Cardiac fibroblast (primary cell): ENCODE results near the gene CYYR1.

Experiments used
- DNase-seq, 2 donors: peaks; one replicate each; pipeline versions ENCODE4 v3.0.0 to v3.0.0-alpha.2; 2010; ENCODE audit warnings: low read depth in 2 of 2
- H3K4me3 ChIP-seq, 2 donors: replicated peaks in 1 of 2; 1 replicate in 1 of 2; 2 replicates in 1 of 2; pipeline ENCODE4 v1.5.1; 2011; ENCODE audit warnings: low read depth in 2 of 2, low read length in 2 of 2, mild to moderate bottlenecking in 2 of 2, moderate library complexity in 1 of 2
- TF ChIP-seq, protein P1 (sequence below): IDR thresholded peaks from one replicate; pipeline ENCODE4 v1.5.1; 2011; ENCODE audit warnings: low read depth, mild to moderate bottlenecking, low read length, inconsistent platforms

Gene CYYR1

GRCh38 chr21:26422138-26422537 lies 150.9 kb downstream of the CYYR1 start:
- no peak overlapping the region for H3K4me3 ChIP-seq
- no peak for DNase-seq
- TF ChIP-seq, protein P1, sequence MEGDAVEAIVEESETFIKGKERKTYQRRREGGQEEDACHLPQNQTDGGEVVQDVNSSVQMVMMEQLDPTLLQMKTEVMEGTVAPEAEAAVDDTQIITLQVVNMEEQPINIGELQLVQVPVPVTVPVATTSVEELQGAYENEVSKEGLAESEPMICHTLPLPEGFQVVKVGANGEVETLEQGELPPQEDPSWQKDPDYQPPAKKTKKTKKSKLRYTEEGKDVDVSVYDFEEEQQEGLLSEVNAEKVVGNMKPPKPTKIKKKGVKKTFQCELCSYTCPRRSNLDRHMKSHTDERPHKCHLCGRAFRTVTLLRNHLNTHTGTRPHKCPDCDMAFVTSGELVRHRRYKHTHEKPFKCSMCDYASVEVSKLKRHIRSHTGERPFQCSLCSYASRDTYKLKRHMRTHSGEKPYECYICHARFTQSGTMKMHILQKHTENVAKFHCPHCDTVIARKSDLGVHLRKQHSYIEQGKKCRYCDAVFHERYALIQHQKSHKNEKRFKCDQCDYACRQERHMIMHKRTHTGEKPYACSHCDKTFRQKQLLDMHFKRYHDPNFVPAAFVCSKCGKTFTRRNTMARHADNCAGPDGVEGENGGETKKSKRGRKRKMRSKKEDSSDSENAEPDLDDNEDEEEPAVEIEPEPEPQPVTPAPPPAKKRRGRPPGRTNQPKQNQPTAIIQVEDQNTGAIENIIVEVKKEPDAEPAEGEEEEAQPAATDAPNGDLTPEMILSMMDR = no peak

DNA sequence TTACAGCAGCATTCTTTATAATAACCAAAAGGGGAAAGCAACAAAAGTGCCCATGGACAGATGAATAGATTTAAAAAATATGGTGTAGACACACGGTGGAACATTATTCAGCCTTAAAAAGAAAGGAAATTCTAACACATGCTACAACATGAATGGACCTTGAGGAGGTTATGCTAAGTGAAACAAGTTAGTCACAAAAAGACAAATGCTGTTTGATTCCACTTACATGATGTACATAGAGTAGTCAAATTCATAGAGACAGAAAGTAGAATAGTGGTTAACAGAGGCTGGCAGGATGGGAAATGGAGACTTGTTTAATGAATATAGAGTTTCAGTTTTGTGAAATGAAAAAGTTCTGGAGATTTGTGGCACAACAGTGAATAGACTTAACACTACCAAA lies 151.4 kb downstream of the CYYR1 start:
- no peak overlapping the region for H3K4me3 ChIP-seq
- TF ChIP-seq, protein P1 = no peak
- no peak for DNase-seq
